Activated CD4-positive, CD25-positive, alpha-beta regulatory T cell treated with anti-CD3 and anti-CD28 coated beads, Interleukin-2, amount 50 U/mL, for 72 hours (primary cell): ENCODE data around the gene GJB6.

Experiments used
- DNase-seq: peaks from one replicate; pipeline ENCODE4 v3.0.0; 2021

The GJB6 gene

GRCh38 chr13:20222553-20222952, 9.6 kb downstream of the GJB6 start:
- DNase-seq: no peak

GRCh38 chr13:20221772-20222171, 10.3 kb downstream of the GJB6 start:
- no peak for DNase-seq

GRCh38 chr13:20219577-20219976, 12.5 kb downstream of the GJB6 start:
- no peak for DNase-seq

GRCh38 chr13:20217168-20217567, 15.0 kb downstream of the GJB6 start:
- no peak for DNase-seq

GRCh38 chr13:20209948-20210347, 22.2 kb downstream of the GJB6 start:
- no peak for DNase-seq

GRCh38 chr13:20206698-20207235, 25.4 kb downstream of the GJB6 start:
- no peak for DNase-seq

- DNase-seq: no peak
Observed at GRCh38 chr13:20206065-20206697, 25.9 kb downstream of the GJB6 start.

GRCh38 chr13:20198781-20199180, 33.3 kb downstream of the GJB6 start:
- DNase-seq: no peak

- DNase-seq: no peak
Observed at GRCh38 chr13:20197361-20197834, 34.7 kb downstream of the GJB6 start.

- no peak for DNase-seq
Observed at GRCh38 chr13:20195801-20196200, 36.3 kb downstream of the GJB6 start.

GRCh38 chr13:20193907-20194631, 38.0 kb downstream of the GJB6 start:
- DNase-seq: no peak

GRCh38 chr13:20193162-20193906, 38.8 kb downstream of the GJB6 start:
- no peak for DNase-seq

GRCh38 chr13:20192836-20193161, 39.3 kb downstream of the GJB6 start, which contains the start of gene GJB2:
GJB2 (minus strand) TSS chr13:20192938; CDS start chr13:20189581, 3,357 bp downstream.
- DNase-seq: no peak

- DNase-seq: no peak
Observed at GRCh38 chr13:20192158-20192835, 39.8 kb downstream of the GJB6 start.

- DNase-seq: no peak
Observed at GRCh38 chr13:20191311-20192157, 40.6 kb downstream of the GJB6 start.

- DNase-seq: no peak
Observed at GRCh38 chr13:20190481-20191310, 41.4 kb downstream of the GJB6 start.

GRCh38 chr13:20190076-20190475, 42.0 kb downstream of the GJB6 start:
- DNase-seq: no peak

GRCh38 chr13:20188667-20189553, 43.2 kb downstream of the GJB6 start:
- DNase-seq: no peak

- no peak for DNase-seq
Observed at GRCh38 chr13:20186771-20187170, 45.3 kb downstream of the GJB6 start.
